Activated CD4-positive, alpha-beta T cell treated with anti-CD3 and anti-CD28 coated beads, Interleukin-2, amount 10 ng/mL, durations not matched to agents 7 days and 5 days (primary cell): ENCODE results near the gene CEP43. TPM values are rescaled to one million over a fixed set of nuclear protein-coding genes. Genes with fewer than 3 reads are reported as not detected.
A peak's percentile ranks its signal among the peaks of the same experiment; 100 is the strongest.
"Not testable (repeated sequence)": the region's sequence is repeated elsewhere in the genome, so short reads cannot be mapped to it uniquely, and the experiment has no call there.

Experiments
- CTCF ChIA-PET: fragments of 350-600 bp; sonication (Branson Sonifier 250); formaldehyde crosslinking; loops from one replicate; lab custom pipeline; 2021; ENCODE audit warnings: antibody characterized with exemption; lab: Charles Lee
- POLR2A ChIA-PET: fragments of 350-600 bp; sonication (Branson Sonifier 250); formaldehyde crosslinking; loops from one replicate; lab custom pipeline; 2021; ENCODE audit warnings: antibody characterized with exemption; lab: Charles Lee
- DNase-seq: peaks from one replicate; pipeline ENCODE4 v3.0.0-alpha.2; 2020
- H3K27ac Mint-ChIP-seq: one replicate; pipeline ENCODE4 v1.8.0; 2021; ENCODE audit warnings: mild to moderate bottlenecking, moderate library complexity, mixed read lengths
- H3K27me3 Mint-ChIP-seq: one replicate; pipeline ENCODE4 v1.8.0; 2021; ENCODE audit warnings: mixed read lengths
- H3K36me3 Mint-ChIP-seq: one replicate; pipeline ENCODE4 v1.8.0; 2021; ENCODE audit warnings: low read depth, mixed read lengths
- H3K4me1 Mint-ChIP-seq: one replicate; pipeline ENCODE4 v1.8.0; 2021; ENCODE audit warnings: mixed read lengths
- H3K4me3 Mint-ChIP-seq: one replicate; pipeline ENCODE4 v1.8.0; 2021; ENCODE audit warnings: mild to moderate bottlenecking, moderate library complexity, mixed read lengths
- H3K9me3 Mint-ChIP-seq: one replicate; pipeline ENCODE4 v1.8.0; 2021; ENCODE audit warnings: mixed read lengths
- total RNA-seq, 2 experiments: library from RNA; stranded (reverse); gene quantifications; one replicate each; pipeline ENCODE4 v1.2.3, GENCODE V29; 2021

The CEP43 gene
- total RNA-seq, result 10 to 100 TPM; 20.9 to 23.5 TPM

DNA sequence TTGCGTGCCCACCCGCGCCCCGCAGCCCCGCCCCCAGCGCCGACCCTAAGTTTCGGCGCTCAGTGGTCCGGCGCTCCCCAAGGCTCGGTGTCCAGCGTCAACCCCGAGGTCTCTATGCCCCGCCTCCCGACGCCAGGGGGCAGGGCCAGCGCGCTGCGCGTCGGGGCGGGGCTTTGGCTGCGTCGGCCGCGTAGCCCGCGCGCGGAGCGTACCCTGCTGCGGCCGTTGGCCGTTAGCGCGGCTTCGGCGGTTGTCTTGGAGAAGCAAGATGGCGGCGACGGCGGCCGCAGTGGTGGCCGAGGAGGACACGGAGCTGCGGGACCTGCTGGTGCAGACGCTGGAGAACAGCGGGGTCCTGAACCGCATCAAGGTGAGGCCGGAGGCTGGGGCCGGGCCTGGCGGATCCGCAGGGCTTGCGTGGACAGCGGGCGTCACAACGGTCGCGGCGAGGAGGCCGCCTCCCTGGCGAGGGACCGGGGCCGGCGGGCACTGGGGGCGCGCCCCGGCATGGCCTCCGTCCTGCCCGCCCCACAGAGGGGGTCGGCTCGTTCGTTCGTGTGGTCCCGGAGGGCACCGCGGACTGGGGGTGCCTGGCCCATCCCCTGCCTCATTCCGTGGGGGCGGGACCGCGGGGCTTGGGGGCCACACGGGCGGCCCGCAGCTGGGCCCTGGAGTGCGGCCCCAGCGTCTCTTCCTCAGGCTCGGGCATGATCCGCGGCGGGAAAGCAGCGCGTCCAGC is at the start of gene CEP43:
Gene CEP43, plus strand, starts transcription at position 253 of the 739 bp plus-strand sequence. Its CDS starts 16 bp downstream, at position 269.
- ChIA-PET POLR2A (no interaction called here), CTCF (interaction anchor here (1.0 to 4.2 kb wide), 7 partner anchors 10 to 48 kb away, joined by 3 to 15 read pairs (median 4); no protein-coding TSS in a partner anchor)
- peak within 1 kb of the TSS; percentile 91 for H3K4me3 Mint-ChIP-seq
- peaks cover 31% of the 10 kb centered on the region for H3K4me1 Mint-ChIP-seq
- peaks cover 27% of the 10 kb centered on the region for H3K36me3 Mint-ChIP-seq
- peak within 1 kb of the TSS; percentile 87 for H3K27ac Mint-ChIP-seq
- H3K27me3 Mint-ChIP-seq, result no peaks in the 10 kb centered on the region
- H3K9me3 Mint-ChIP-seq, result no peaks in the 10 kb centered on the region
- peak; percentile 85 for DNase-seq

DNA sequence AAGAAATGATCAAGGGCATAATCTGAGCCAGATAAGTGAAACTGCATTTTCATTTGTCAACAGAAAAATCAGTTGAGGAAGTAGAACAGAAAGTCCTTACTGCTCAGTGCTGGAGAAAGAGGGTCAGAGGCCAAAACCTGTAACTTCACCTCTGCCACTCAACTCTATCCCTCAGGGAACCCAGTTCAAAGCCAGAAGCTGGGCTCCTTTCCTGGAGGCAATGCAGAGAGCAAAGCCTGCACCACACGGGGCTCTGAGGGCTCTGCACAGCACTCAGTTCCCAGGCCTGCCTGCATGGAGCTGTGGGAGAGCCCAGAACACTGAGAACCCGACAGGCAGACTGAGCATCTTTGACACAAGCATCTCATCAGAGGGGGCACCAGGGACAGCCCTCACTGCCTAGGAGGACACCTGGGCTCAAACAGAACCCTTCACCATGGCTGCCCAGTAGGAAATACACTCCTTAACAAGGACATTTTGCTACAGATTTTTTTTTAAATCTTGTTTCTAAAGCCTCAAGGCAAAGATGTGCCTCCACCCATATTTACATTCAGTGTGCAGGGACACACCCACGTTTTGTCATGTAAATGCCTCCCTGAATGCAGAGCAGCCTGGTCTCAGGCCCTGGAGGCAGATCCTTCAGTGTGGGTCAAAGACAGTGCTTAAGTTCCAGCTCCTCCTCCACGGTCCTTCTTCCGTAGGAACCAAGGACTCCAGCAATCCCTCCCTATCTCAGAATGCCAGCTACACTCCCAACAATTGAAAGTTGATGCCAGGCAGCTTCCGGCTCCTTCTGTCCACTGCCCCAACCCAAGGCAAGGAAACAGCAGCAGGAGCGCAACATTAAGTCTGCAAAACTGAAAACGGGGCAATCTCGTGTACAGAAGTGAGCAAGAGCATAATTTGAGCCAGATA is 49.4 kb upstream of the CEP43 start:
- CTCF ChIA-PET, result interaction anchor here (1.9 to 2.5 kb wide), 3 partner anchors 9 to 44 kb away, joined by 4 to 12 read pairs (median 5); no protein-coding TSS in a partner anchor
- peak; percentile 19 for DNase-seq
- H3K4me3 Mint-ChIP-seq, result peak overlapping the region; percentile 69
- no peaks in the 10 kb centered on the region for H3K27me3 Mint-ChIP-seq
- H3K4me1 Mint-ChIP-seq, result peaks cover 56% of the 10 kb centered on the region
- peak overlapping the region; percentile 97 for H3K27ac Mint-ChIP-seq
- H3K36me3 Mint-ChIP-seq, result peaks cover 52% of the 10 kb centered on the region
- POLR2A ChIA-PET, result interaction anchor here (0.7 kb wide), 1 partner anchor 42 kb away, joined by 3 read pairs; no protein-coding TSS in a partner anchor
- H3K9me3 Mint-ChIP-seq, result no peaks in the 10 kb centered on the region

DNA sequence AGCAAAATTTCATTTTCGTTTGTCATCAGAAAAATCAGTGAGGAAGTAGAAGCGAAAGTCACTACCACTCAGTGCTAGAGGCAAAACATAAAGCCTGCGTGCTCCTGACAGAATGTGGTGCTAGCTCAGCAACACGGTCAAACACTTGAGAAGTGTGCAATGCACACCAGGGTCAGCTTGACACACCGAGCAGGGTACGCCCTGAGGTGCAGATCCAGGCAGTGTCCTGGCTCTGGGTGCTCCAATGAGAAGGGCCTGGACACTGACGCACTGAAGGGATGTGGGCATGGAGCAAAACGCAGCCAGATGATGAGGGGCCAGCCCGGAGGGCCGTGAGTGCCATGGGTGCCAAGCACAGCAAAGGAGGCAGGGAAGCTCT is 48.8 kb upstream of the CEP43 start:
- ChIA-PET POLR2A (interaction anchor here (0.7 kb wide), 1 partner anchor 43 kb away, joined by 3 read pairs; no protein-coding TSS in a partner anchor), CTCF (interaction anchor here (1.4 to 2.5 kb wide), 6 partner anchors 9 to 176 kb away, joined by 3 to 12 read pairs (median 4); no protein-coding TSS in a partner anchor)
- Mint-ChIP-seq H3K4me1 (peaks cover 60% of the 10 kb centered on the region), H3K9me3 (no peaks in the 10 kb centered on the region), H3K4me3 (peak overlapping the region; percentile 69), H3K36me3 (peaks cover 53% of the 10 kb centered on the region), H3K27me3 (no peaks in the 10 kb centered on the region), H3K27ac (peak overlapping the region; percentile 97)
- peak; percentile 42 for DNase-seq

- Mint-ChIP-seq H3K27ac (peak overlapping the region; percentile 97), H3K36me3 (peaks cover 51% of the 10 kb centered on the region), H3K4me1 (peaks cover 60% of the 10 kb centered on the region), H3K4me3 (peak overlapping the region; percentile 69)
- H3K27me3 Mint-ChIP-seq, H3K9me3 Mint-ChIP-seq, POLR2A ChIA-PET: not testable (repeated sequence)
- CTCF ChIA-PET, result interaction anchor here (1.0 to 2.5 kb wide), 12 partner anchors 8 to 186 kb away, joined by 3 to 12 read pairs (median 4); partner anchors contain the start of gene CEP43
- peak; percentile 83 for DNase-seq
These were observed 48.1 kb upstream of the CEP43 start for GRCh38 chr6:166950892-166951669.

- H3K27me3 Mint-ChIP-seq, result no peaks in the 10 kb centered on the region
- POLR2A ChIA-PET, result no interaction called here
These were observed 47.5 kb upstream of the CEP43 start for GRCh38 chr6:166951670-166952060.

DNA sequence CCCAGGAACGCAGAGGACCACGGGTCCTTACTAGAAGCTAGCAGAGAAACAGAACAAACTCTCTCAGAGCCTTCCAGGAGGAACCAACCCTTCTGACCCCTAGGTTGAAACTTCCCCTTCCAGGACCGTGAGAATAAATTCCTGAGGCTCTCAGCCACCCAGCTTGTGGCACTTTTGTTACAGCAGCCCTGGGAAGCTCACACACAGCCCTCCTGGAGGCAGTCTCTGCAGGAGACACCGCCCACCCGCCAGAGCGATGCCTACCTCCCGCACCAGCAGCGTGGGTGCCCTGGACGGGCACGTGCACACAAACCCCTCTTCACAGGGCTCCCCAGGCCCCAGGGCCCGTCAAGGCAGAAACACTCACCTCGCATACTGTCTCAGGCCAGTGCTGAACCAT is 47.1 kb upstream of the CEP43 start:
- H3K4me1 Mint-ChIP-seq, result peaks cover 60% of the 10 kb centered on the region
- peaks cover 45% of the 10 kb centered on the region for H3K36me3 Mint-ChIP-seq
- H3K4me3 Mint-ChIP-seq, result peak overlapping the region; percentile 41
- no peaks in the 10 kb centered on the region for H3K9me3 Mint-ChIP-seq
- no peak for DNase-seq
- ChIA-PET POLR2A (no interaction called here), CTCF (interaction anchor here (1.0 to 2.5 kb wide), 9 partner anchors 9 to 185 kb away, joined by 3 to 12 read pairs (median 4); partner anchors contain the start of gene CEP43)
- H3K27me3 Mint-ChIP-seq, result no peaks in the 10 kb centered on the region
- peak overlapping the region; percentile 97 for H3K27ac Mint-ChIP-seq

More at GRCh38 chr6:166951670-166952060, 47.5 kb upstream of the CEP43 start:
- peaks cover 46% of the 10 kb centered on the region for H3K36me3 Mint-ChIP-seq
- CTCF ChIA-PET, result interaction anchor here (1.0 to 2.5 kb wide), 12 partner anchors 8 to 185 kb away, joined by 3 to 12 read pairs (median 4); partner anchors contain the start of gene CEP43
- peaks cover 60% of the 10 kb centered on the region for H3K4me1 Mint-ChIP-seq
- H3K9me3 Mint-ChIP-seq, result no peaks in the 10 kb centered on the region
- peak overlapping the region; percentile 97 for H3K27ac Mint-ChIP-seq
- H3K4me3 Mint-ChIP-seq, result peak overlapping the region; percentile 69
- no peak for DNase-seq

DNA sequence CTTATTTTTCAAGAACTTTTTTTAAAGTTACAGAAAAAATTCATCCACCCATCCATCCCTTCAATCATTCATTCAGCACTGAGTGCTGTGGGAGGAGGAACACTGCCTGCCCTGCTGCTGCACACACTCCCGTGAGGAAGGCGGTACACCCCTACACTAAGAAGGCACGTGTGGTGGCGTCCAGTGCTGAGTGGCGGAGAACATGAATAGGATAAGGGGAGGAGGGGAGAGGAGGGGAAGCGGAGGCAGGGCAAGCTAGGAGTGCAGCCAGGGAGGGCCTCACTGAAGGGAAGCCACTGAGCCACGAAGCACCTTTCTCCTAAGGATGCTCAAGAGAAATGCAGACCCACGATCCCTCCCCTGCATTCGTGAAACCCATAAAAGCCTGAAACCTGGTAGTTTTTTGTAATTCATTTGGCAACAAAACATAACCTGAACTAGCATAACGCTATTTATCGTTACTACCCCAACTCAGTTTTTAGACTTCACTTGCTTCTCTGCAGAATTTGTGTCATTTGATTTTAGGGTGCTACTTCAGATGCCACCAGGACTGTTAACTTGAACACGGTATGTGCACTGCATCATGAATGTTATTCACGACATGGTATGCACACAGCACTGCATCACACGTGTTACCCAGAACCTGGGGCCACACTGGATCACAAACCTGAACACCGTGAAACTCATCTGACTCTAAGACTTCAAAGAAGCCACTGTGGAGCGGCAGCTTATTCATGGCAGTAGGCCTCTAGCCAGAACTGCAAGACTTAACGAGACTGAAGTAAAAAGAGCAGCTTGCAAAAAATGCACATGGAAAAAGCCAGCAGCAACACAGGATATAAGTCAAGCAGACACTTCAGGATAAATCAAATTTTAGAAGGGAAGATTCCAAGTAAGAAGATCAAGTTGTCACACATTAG is 46.4 kb upstream of the CEP43 start:
- Mint-ChIP-seq H3K4me3 (peak overlapping the region; percentile 41), H3K27me3 (no peaks in the 10 kb centered on the region), H3K9me3 (no peaks in the 10 kb centered on the region), H3K4me1 (peaks cover 67% of the 10 kb centered on the region), H3K36me3 (peaks cover 38% of the 10 kb centered on the region), H3K27ac (peak overlapping the region; percentile 97)
- ChIA-PET POLR2A (interaction anchor here (0.5 kb wide), 1 partner anchor 731 kb away, joined by 3 read pairs; no protein-coding TSS in a partner anchor), CTCF (interaction anchor here (1.2 to 2.0 kb wide), 6 partner anchors 8 to 47 kb away, joined by 3 to 10 read pairs (median 6); partner anchors contain the start of gene CEP43)
- peak; percentile 44 for DNase-seq

DNA sequence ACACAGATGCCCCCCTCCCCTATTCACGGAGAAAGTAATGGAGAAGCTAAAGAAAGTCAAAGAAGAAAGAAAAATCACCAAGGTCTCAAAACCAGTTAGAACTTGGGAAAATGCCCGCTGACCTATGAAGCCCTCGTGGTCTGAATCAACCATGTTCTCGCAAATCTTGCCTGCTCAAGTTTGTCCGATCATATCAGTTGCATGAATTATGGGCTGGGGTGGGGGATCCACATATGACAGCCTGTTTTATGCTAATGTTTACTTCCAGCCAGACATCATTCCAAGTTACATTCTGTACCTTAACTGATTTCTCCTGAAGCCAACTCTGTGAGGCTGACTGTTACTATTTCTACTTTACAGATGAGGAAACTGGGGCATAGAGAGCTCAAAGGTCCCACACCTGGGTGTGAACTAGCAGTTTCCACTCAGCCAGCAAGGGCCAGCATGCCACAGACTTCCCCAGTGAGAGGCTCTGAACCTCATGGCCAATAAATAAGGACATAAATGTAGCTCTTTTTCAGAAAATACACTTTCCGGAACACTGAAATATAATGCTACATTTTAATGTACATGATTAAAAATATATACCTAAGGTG is 45.0 kb upstream of the CEP43 start:
- peak overlapping the region; percentile 97 for H3K27ac Mint-ChIP-seq
- ChIA-PET POLR2A (no interaction called here), CTCF (interaction anchor here (1.4 to 2.0 kb wide), 3 partner anchors 13 to 36 kb away, joined by 3 to 10 read pairs (median 3); no protein-coding TSS in a partner anchor)
- H3K4me1 Mint-ChIP-seq, result peaks cover 77% of the 10 kb centered on the region
- H3K27me3 Mint-ChIP-seq, result no peaks in the 10 kb centered on the region
- peaks cover 38% of the 10 kb centered on the region for H3K36me3 Mint-ChIP-seq
- DNase-seq, result no peak
- H3K4me3 Mint-ChIP-seq, result peak overlapping the region; percentile 31
- H3K9me3 Mint-ChIP-seq, result peaks cover under 1% of the 10 kb centered on the region

DNA sequence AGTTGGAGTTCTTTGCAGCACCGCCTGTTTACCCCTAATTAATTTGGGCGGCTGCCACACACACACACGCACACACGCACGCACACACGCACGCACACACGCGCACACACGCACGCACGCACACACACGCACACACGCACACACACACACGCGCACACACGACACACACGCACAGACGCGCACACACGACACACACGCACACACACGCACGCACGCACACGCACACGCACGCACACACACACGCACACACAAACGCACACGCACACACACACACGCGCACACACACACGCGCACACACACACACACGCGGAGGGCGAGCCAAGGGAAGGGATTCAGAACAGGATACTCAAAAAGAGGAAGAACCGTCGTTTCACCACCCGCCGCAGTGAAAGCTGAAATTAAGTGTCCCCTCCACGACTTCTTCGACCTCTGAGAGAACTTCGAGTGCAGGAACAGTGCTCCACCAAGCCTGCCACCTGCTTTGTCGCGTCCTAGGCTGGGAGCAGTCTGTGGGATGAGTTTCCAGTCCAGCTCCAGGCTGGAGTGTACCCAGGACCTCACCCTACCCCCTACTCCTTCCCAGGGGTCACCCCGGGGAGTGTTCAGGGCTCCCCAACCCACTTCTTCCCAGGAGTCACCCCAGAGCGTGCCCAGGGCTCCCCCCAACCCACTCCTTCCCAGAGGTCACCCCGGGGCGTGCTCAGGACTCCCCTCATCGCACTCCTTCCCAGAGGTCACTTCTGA is 43.9 kb upstream of the CEP43 start:
- Mint-ChIP-seq H3K27ac (peak overlapping the region; percentile 89), H3K36me3 (peaks cover 41% of the 10 kb centered on the region), H3K4me1 (peaks cover 78% of the 10 kb centered on the region), H3K27me3 (no peaks in the 10 kb centered on the region), H3K4me3 (peak overlapping the region; percentile 90), H3K9me3 (peaks cover 3% of the 10 kb centered on the region)
- ChIA-PET POLR2A (no interaction called here), CTCF (no interaction called here)
- peak; percentile 39 for DNase-seq

GRCh38 chr6:166955865-166956443 is 43.2 kb upstream of the CEP43 start:
- peaks cover 77% of the 10 kb centered on the region for H3K4me1 Mint-ChIP-seq
- H3K27me3 Mint-ChIP-seq, result no peaks in the 10 kb centered on the region
- POLR2A ChIA-PET, result no interaction called here
- peak overlapping the region; percentile 96 for H3K27ac Mint-ChIP-seq
- peaks cover 34% of the 10 kb centered on the region for H3K36me3 Mint-ChIP-seq
- H3K9me3 Mint-ChIP-seq, result peaks cover 3% of the 10 kb centered on the region
- CTCF ChIA-PET, result interaction anchor here (0.6 to 1.2 kb wide), 5 partner anchors 16 to 422 kb away, joined by 3 read pairs; no protein-coding TSS in a partner anchor
- no peak for DNase-seq
- H3K4me3 Mint-ChIP-seq, result peak overlapping the region; percentile 90
